ENCODE measurements around the gene ADGRG6. TPM values are rescaled to one million over a fixed set of nuclear protein-coding genes. Genes with fewer than 3 reads are reported as not detected.

ADGRG6 gene
- total and polyA plus RNA-seq, 2 of the 8 experiments (the other 6 are each of a cell fraction or from before 2014, with no cell fraction given) = 1.1 to 6.2 TPM

DNA sequence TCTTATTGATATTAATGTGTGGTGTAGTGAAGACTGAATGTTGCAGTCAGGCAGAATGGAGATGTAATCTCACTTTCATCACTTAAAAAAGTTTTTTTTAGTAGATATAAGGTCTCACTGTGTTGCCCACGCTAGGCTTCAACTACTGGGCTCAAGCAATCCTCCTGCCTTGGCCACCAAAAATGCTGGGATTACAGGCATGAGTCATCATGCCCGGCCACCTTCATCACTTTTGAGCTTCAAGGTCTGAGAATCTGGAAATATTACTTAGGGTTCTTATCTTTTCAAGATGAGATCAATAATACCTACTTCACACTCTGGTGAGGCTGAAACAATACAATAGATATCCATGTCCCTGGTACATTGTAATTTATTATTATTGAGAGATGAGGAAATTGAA is 31.6 kb downstream of the ADGRG6 start:
- H4K8ac ChIP-seq (ENCODE audit: extremely low read depth, insufficient read depth, low read length) = no peak overlapping the region
- H2BK15ac ChIP-seq (ENCODE audit: low read length) = no peak overlapping the region
- no peaks in the 10 kb centered on the region for H3K79me1 ChIP-seq (ENCODE audit: low read depth, low read length)
- no peaks in the 10 kb centered on the region for H3K27me3 ChIP-seq (replicated peaks in 1 of 4; ENCODE audit: control insufficient read depth in 3 of 4, extremely low read depth in 1 of 4, insufficient read depth in 3 of 4, low read length in 3 of 4)
- H3K4me1 ChIP-seq (replicated peaks in 1 of 4; ENCODE audit: control insufficient read depth in 3 of 4, insufficient read depth in 4 of 4, low read length in 3 of 4) = no peaks in the 10 kb centered on the region
- no peaks in the 10 kb centered on the region for H3K79me2 ChIP-seq (ENCODE audit: control insufficient read depth in 1 of 2, insufficient read depth in 2 of 2, low read length in 2 of 2)
- no peak overlapping the region for H2BK12ac ChIP-seq (ENCODE audit: low read depth, low read length)
- no peak overlapping the region for H3K18ac ChIP-seq (ENCODE audit: extremely low read depth, low read length)
- H2BK5ac ChIP-seq (ENCODE audit: low read depth, low read length) = no peak overlapping the region
- H3K9me3 ChIP-seq (ENCODE audit: insufficient read depth in 2 of 2, low read depth in 1 of 2, low read length in 1 of 2) = no peaks in the 10 kb centered on the region
- CTCF ChIA-PET (ENCODE audit: partially characterized antibody) = interaction anchor here (1.3 kb wide), 1 partner anchor 13 kb away, joined by 3 read pairs; no protein-coding TSS in a partner anchor
- 74% methylated on average over 2 of the region's 2 CpGs; no CpG with 5 or more reads in 1 of the 2 experiments for WGBS, 2 experiments (ENCODE audit: extremely low coverage in 1 of 2, insufficient coverage in 1 of 2, insufficient read length in 1 of 2, insufficient replicate concordance in 2 of 2, low coverage in 1 of 2, low lambda C conversion rate in 2 of 2, missing lambda C conversion rate in 1 of 2)
- FAIRE-seq (no peak), DNase-seq (ENCODE audit: low read depth in 1 of 2, low spot score in 2 of 2) (no peak)
- no peak overlapping the region for H3K4me2 ChIP-seq (ENCODE audit: insufficient read depth in 1 of 2, low read depth in 2 of 2, low read length in 2 of 2)
- H3K4ac ChIP-seq (replicated peaks; ENCODE audit: insufficient read length, low read depth, low read length) = no peak overlapping the region
- no peak overlapping the region for H3K27ac ChIP-seq (ENCODE audit: low read depth, low read length)
- H2BK20ac ChIP-seq (ENCODE audit: low read length) = no peak overlapping the region
- no peak overlapping the region for H2AFZ ChIP-seq (ENCODE audit: low read length)
- no peaks in the 10 kb centered on the region for H4K20me1 ChIP-seq (replicated peaks in 1 of 2; ENCODE audit: control insufficient read depth in 1 of 2, insufficient read depth in 2 of 2, low read length in 2 of 2)
- no peak overlapping the region for H2BK120ac ChIP-seq (replicated peaks; ENCODE audit: low read depth, low read length)
- H3K23me2 ChIP-seq (ENCODE audit: low read depth, low read length) = no peaks in the 10 kb centered on the region; the same call in 1 of the 2 replicates
- no peak overlapping the region for H2AK5ac ChIP-seq (ENCODE audit: low read depth, low read length)
- H3K9ac ChIP-seq (replicated peaks in 1 of 4; ENCODE audit: extremely low read depth in 1 of 4, low read depth in 3 of 4, low read length in 3 of 4) = no peak overlapping the region
- H3K23ac ChIP-seq (ENCODE audit: insufficient read length) = no peak overlapping the region
- no peaks in the 10 kb centered on the region for H3K36me3 ChIP-seq (ENCODE audit: control insufficient read depth in 2 of 4, insufficient read depth in 4 of 4, low read length in 3 of 4)
- no peak overlapping the region for H4K91ac ChIP-seq (replicated peaks; ENCODE audit: insufficient read length, low read length)
- no peak overlapping the region for H3K56ac ChIP-seq (replicated peaks; ENCODE audit: insufficient read length, low read depth, low read length)
- H3K14ac ChIP-seq (ENCODE audit: insufficient read length) = no peak overlapping the region
- no peak overlapping the region for H3K4me3 ChIP-seq (ENCODE audit: extremely low read depth in 1 of 4, insufficient read depth in 2 of 4, low read depth in 3 of 4, low read length in 4 of 4)
- POLR2A ChIA-PET (ENCODE audit: partially characterized antibody) = no interaction called here
- no peak overlapping the region for H4K5ac ChIP-seq (ENCODE audit: insufficient read length, low read depth, low read length)
- TF ChIP-seq KDM1A (IDR thresholded peaks at IDR 0.05; ENCODE audit: borderline replicate concordance, low read length) (no peak), TAF7 (optimal IDR thresholded peaks at IDR 0.05; ENCODE audit: borderline replicate concordance, low read depth, low read length) (no peak), CHD1 (IDR thresholded peaks at IDR 0.05; ENCODE audit: low read depth, low read length) (no peak), ATF3 (IDR thresholded peaks at IDR 0.05; ENCODE audit: insufficient read depth, low read depth, low read length) (no peak), RNF2 (IDR thresholded peaks at IDR 0.05; ENCODE audit: borderline replicate concordance, low read depth, low read length, missing control alignments, poor library complexity, severe bottlenecking) (no peak), NANOG (IDR thresholded peaks at IDR 0.05; ENCODE audit: insufficient read depth, low read depth, low read length, poor library complexity, severe bottlenecking) (no peak), EP300 (IDR thresholded peaks at IDR 0.05; ENCODE audit: borderline replicate concordance in 1 of 2, low read depth in 2 of 2, low read length in 2 of 2) (no peak), BRCA1 (IDR thresholded peaks at IDR 0.05; ENCODE audit: low read depth, low read length) (no peak), SP2 (IDR thresholded peaks at IDR 0.05; ENCODE audit: low read length) (no peak), GTF2F1 (IDR thresholded peaks at IDR 0.05; ENCODE audit: borderline replicate concordance, low read depth, low read length) (no peak), SAP30 (IDR thresholded peaks at IDR 0.05; ENCODE audit: insufficient read depth, insufficient replicate concordance, low read length) (no peak), POLR2A (IDR thresholded peaks at IDR 0.05; ENCODE audit: control extremely low read depth in 1 of 2, low read depth in 2 of 2, low read length in 2 of 2) (no peak), TBP (IDR thresholded peaks at IDR 0.05; ENCODE audit: low read depth, low read length) (no peak), TAF1 (IDR thresholded peaks at IDR 0.05; ENCODE audit: low read depth, low read length) (no peak)

Data from H1 (cell line).